MCF 10A (cell line): ENCODE data around the gene NKAIN1. TPM values are rescaled to one million over a fixed set of nuclear protein-coding genes. Genes with fewer than 3 reads are reported as not detected.
"Not testable (repeated sequence)": the region's sequence is repeated elsewhere in the genome, so short reads cannot be mapped to it uniquely, and the experiment has no call there.

Source experiments
- BruUV-seq: library from RNA; stranded (reverse); fragments of 400-500 nt; replicated peaks from 2 replicates; lab custom pipeline; 2021; lab: Mats Ljungman, UMichigan
- CTCF ChIA-PET: fragments of 300-600 bp; sonication (Branson Sonifier 250); formaldehyde crosslinking; extraction: SDS; loops from one replicate; lab custom pipeline; 2021; ENCODE audit warnings: antibody characterized with exemption, inconsistent platforms; lab: Yijun Ruan, JAX
- POLR2A ChIA-PET: fragments of 300-600, 350-650 bp; sonication (Branson Sonifier 250); formaldehyde crosslinking; extraction: SDS; loops from one replicate; lab custom pipeline; 2020; ENCODE audit warnings: antibody characterized with exemption, inconsistent platforms; lab: Yijun Ruan, JAX
- DNase-seq: peaks from one replicate; pipeline ENCODE4 v3.0.0-alpha.2; 2018; ENCODE audit not compliant: unreplicated experiment
- H3K27ac Mint-ChIP-seq: one replicate; pipeline ENCODE4 v1.8.0; 2022; ENCODE audit warnings: mild to moderate bottlenecking, low read depth, mixed read lengths; ENCODE audit not compliant: unreplicated experiment
- H3K27me3 Mint-ChIP-seq: one replicate; pipeline ENCODE4 v1.8.0; 2022; ENCODE audit warnings: mixed read lengths; ENCODE audit not compliant: insufficient read depth, unreplicated experiment
- H3K36me3 Mint-ChIP-seq: one replicate; pipeline ENCODE4 v1.8.0; 2022; ENCODE audit warnings: mild to moderate bottlenecking, moderate library complexity, mixed read lengths; ENCODE audit not compliant: insufficient read depth, unreplicated experiment
- H3K4me1 Mint-ChIP-seq: one replicate; pipeline ENCODE4 v1.8.0; 2022; ENCODE audit warnings: mixed read lengths; ENCODE audit not compliant: insufficient read depth, unreplicated experiment
- H3K4me3 Mint-ChIP-seq: one replicate; pipeline ENCODE4 v1.8.0; 2022; ENCODE audit warnings: mild to moderate bottlenecking, moderate library complexity, mixed read lengths; ENCODE audit not compliant: unreplicated experiment
- H3K9me3 Mint-ChIP-seq: one replicate; pipeline ENCODE4 v1.8.0; 2022; ENCODE audit warnings: mixed read lengths; ENCODE audit not compliant: unreplicated experiment
- intact Hi-C: fragments of 100-400 bp; cut with micrococcal nuclease; formaldehyde crosslinking; loops from 2 replicates; pipeline ENCODE4 v1.14.1; 2022
- total RNA-seq: library from RNA; stranded (reverse); gene quantifications from 2 replicates; pipeline ENCODE4 v1.2.3, GENCODE V29; 2022
- TF ChIP-seq, protein P1 (sequence below): fragments of 200-600 bp; IDR thresholded peaks from one replicate; pipeline ENCODE4 v1.8.0; 2022; ENCODE audit warnings: antibody characterized with exemption, mild to moderate bottlenecking; ENCODE audit not compliant: unreplicated experiment

Gene NKAIN1
- total RNA-seq, 1 experiment from 2014 or later, result not detected

DNA sequence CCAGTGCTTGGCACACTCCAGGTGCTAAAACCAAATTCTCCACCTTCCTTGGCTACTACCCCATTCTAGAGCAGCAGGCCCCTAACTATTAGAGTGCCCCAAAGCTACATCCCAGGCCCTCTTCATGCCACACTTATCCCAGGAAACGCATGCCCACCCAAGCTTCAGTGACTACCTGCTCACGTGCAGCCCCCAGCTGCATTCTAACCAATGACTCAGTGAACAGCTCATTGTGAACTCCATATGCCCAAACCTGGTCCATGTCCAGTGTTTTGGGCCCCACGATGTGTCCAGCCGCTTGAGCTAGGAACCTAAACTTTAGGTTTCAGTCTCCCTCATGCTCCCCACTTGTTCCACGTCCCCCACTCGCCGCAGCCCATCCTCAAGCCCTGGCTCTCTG lies 41.5 kb downstream of the NKAIN1 start:
- no peaks in the 10 kb centered on the region for H3K9me3 Mint-ChIP-seq
- no peak overlapping the region for H3K27ac Mint-ChIP-seq
- no TSS peak for BruUV-seq

DNA sequence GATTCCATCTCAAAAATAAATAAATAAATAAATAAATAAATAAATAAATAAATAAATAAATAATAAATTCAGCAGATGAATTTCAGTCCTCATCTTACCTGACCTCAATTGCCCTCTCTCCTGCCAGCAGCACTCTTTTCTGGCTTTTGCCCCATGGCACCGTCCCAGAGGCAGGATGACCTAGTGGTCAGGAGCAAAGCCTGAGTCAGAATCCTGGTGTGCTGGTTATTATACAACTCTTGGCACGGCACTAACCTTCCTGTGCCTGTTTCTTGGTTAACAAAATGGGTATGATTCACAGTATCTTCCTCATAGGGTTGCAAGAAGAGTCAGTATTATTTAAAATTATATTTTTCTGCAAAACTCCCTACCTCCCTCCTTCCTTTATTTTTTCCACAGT lies 43.0 kb downstream of the NKAIN1 start:
- TF ChIP-seq, protein P1, sequence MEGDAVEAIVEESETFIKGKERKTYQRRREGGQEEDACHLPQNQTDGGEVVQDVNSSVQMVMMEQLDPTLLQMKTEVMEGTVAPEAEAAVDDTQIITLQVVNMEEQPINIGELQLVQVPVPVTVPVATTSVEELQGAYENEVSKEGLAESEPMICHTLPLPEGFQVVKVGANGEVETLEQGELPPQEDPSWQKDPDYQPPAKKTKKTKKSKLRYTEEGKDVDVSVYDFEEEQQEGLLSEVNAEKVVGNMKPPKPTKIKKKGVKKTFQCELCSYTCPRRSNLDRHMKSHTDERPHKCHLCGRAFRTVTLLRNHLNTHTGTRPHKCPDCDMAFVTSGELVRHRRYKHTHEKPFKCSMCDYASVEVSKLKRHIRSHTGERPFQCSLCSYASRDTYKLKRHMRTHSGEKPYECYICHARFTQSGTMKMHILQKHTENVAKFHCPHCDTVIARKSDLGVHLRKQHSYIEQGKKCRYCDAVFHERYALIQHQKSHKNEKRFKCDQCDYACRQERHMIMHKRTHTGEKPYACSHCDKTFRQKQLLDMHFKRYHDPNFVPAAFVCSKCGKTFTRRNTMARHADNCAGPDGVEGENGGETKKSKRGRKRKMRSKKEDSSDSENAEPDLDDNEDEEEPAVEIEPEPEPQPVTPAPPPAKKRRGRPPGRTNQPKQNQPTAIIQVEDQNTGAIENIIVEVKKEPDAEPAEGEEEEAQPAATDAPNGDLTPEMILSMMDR, result no peak
- POLR2A ChIA-PET, result no interaction called here
- Mint-ChIP-seq H3K27me3 (no peaks in the 10 kb centered on the region), H3K4me1 (no peaks in the 10 kb centered on the region), H3K9me3 (no peaks in the 10 kb centered on the region), H3K27ac (no peak overlapping the region), H3K4me3 (no peak overlapping the region), H3K36me3 (no peaks in the 10 kb centered on the region)
- no TSS peak for BruUV-seq
- intact Hi-C loops, result no loop called here
- CTCF ChIA-PET, result interaction anchor here (0.6 to 3.3 kb wide), 4 partner anchors 10 to 303 kb away, joined by 3 to 25 read pairs (median 6); no protein-coding TSS in a partner anchor
- DNase-seq, result peak; percentile 90

More for the DNA sequence above, 41.5 kb downstream of the NKAIN1 start:
- no peak for DNase-seq
- intact Hi-C loops, result no loop called here
- Mint-ChIP-seq H3K27me3 (no peaks in the 10 kb centered on the region), H3K4me3 (no peak overlapping the region), H3K4me1 (no peaks in the 10 kb centered on the region), H3K36me3 (no peaks in the 10 kb centered on the region)
- ChIA-PET CTCF (interaction anchor here (0.5 to 3.3 kb wide), 3 partner anchors 13 to 61 kb away, joined by 3 to 25 read pairs (median 3); no protein-coding TSS in a partner anchor), POLR2A (no interaction called here)
- TF ChIP-seq, protein P1, result no peak

DNA sequence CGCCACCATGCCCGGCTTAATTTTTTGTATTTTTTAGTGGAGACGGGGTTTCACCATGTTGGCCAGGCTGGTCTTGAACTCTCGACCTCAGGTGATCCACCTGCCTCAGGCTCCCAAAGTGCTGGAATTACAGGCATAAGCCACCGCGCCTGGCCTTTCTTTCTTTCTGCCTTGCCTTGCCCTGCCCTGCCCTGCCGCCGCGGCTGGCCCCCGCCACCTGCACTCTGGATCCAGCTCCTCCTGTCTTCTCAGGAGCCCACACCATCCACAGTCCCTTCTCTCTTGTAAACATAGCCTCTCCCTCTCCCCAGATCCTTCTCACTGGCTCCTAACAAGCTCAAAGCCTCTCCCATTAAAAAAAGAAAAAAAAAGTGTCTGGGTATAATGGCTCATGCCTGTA lies 44.4 kb downstream of the NKAIN1 start:
- H3K9me3 Mint-ChIP-seq, H3K4me3 Mint-ChIP-seq, POLR2A ChIA-PET, DNase-seq, H3K27ac Mint-ChIP-seq, BruUV-seq, H3K27me3 Mint-ChIP-seq, H3K36me3 Mint-ChIP-seq, intact Hi-C loops, H3K4me1 Mint-ChIP-seq: not testable (repeated sequence)
- CTCF ChIA-PET, result interaction anchor here (0.6 to 2.1 kb wide), 6 partner anchors 10 to 95 kb away, joined by 3 to 7 read pairs (median 3); no protein-coding TSS in a partner anchor

DNA sequence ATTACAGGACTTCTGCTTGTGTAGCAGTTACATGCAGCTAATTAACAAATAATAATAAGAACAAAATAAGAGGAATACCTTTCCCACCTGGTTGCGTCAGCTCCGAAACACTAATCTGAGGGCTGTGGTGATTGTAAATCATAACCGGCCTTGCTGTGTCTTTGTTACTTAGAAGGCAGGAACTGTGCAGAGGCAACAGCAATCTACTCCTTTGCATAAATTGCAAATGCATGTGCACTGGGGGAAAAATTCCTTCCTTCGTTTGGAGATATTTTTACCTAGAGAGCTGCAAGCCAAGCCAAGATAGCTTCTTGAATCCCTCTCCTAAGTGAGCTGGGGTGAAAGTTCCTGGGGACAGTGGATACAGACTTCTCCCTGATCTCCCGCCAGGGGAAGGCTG lies 46.0 kb downstream of the NKAIN1 start:
- CTCF ChIA-PET, result no interaction called here
- no peaks in the 10 kb centered on the region for H3K9me3 Mint-ChIP-seq
- no peak for DNase-seq
- TF ChIP-seq, protein P1, result no peak
- POLR2A ChIA-PET, result no interaction called here
- H3K36me3 Mint-ChIP-seq, result no peaks in the 10 kb centered on the region
- no TSS peak for BruUV-seq
- no peaks in the 10 kb centered on the region for H3K4me1 Mint-ChIP-seq
- H3K4me3 Mint-ChIP-seq, result no peak overlapping the region
- no peaks in the 10 kb centered on the region for H3K27me3 Mint-ChIP-seq
- no peak overlapping the region for H3K27ac Mint-ChIP-seq
- intact Hi-C loops, result no loop called here
